ENCODE data around the gene SLC41A3. TPM values are rescaled to one million over a fixed set of nuclear protein-coding genes. Genes with fewer than 3 reads are reported as not detected.

The SLC41A3 gene
- total and polyA plus RNA-seq, 2 of the 4 experiments (the other 2 are of a cell fraction): 30.5 to 43.5 TPM

DNA sequence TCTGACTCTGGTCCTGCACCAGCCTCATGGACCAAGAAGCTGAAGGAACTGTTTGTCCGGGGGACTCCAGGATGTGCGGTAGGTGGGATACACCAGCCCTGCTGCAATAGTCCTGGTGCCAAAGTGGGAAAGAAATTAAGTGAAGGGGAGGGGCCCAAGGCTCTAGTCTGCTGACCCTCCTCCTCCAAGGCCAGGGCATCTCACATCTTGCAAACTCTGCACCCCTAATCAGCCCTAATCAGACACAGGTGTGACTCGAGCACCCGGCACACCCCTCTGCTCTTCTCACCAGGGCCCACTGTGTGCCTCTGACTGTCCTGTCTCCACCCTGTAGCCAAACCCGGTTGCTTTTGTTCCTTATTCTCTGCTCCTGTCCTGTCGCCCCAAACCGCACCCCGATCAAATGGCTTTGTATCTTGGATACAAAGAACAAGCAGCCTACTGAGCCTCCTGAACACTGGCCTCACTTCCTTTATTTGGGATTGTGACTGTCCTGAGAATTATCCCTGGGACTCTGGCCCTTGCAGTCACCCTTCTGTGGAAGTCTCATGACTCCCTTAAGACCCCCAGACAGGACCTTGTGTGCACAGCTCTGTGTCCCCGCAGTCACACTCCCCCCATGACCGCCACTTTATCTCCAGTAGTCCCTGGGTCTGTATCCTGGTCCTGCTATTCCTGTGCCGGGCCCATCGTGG lies 26.7 kb upstream of the SLC41A3 start:
- Histone ChIP-seq H4K5ac (ENCODE audit: low read depth, low read length) (no peak overlapping the region), H2BK5ac (ENCODE audit: low read depth, low read length, poor library complexity, severe bottlenecking) (no peak overlapping the region), H3K27me3 (ENCODE audit: control insufficient read depth, insufficient read depth, low read length) (peaks cover 19% of the 10 kb centered on the region), H2AFZ (replicated peaks; ENCODE audit: low read length, poor library complexity) (no peak overlapping the region), H3K4me2 (ENCODE audit: low read depth, low read length) (no peak overlapping the region), H4K91ac (ENCODE audit: insufficient read depth, low read depth, low read length) (no peak overlapping the region), H3K79me1 (ENCODE audit: low read depth in 1 of 2, low read length in 2 of 2) (no peaks in the 10 kb centered on the region), H3K9ac (ENCODE audit: low read depth, low read length) (no peak overlapping the region), H3K56ac (ENCODE audit: extremely low read depth, insufficient read depth, low read length) (no peak overlapping the region), H3K36me3 (ENCODE audit: control insufficient read depth, insufficient read depth, low read length) (no peaks in the 10 kb centered on the region), H3K9me1 (ENCODE audit: insufficient read depth, low read length) (no peaks in the 10 kb centered on the region), H4K8ac (ENCODE audit: low read depth in 2 of 2, low read length in 2 of 2) (no peak overlapping the region), H3K9me3 (ENCODE audit: control insufficient read depth, insufficient read depth, low read length) (no peaks in the 10 kb centered on the region), H2AK9ac (replicated peaks; ENCODE audit: low read depth, low read length, poor library complexity) (no peak overlapping the region), H3K27ac (ENCODE audit: insufficient read depth, low read length) (no peak overlapping the region), H2BK120ac (ENCODE audit: low read depth, low read length) (no peak overlapping the region), H2AK5ac (ENCODE audit: low read depth, low read length) (no peak overlapping the region), H3K14ac (replicated peaks; ENCODE audit: low read depth, low read length) (no peak overlapping the region), H2BK20ac (ENCODE audit: low read depth, low read length) (no peak overlapping the region), H3K23ac (ENCODE audit: low read depth, low read length) (no peak overlapping the region), H3K4me1 (ENCODE audit: control insufficient read depth, insufficient read depth, low read length) (no peaks in the 10 kb centered on the region), H3K18ac (ENCODE audit: low read depth, low read length) (no peak overlapping the region), H3K4ac (ENCODE audit: low read depth, low read length) (no peak overlapping the region), H4K20me1 (ENCODE audit: insufficient read depth, low read length) (no peaks in the 10 kb centered on the region), H2BK15ac (ENCODE audit: low read depth, low read length) (no peak overlapping the region), H3K4me3 (ENCODE audit: insufficient read depth, low read depth, low read length) (no peak overlapping the region)
- dilution Hi-C loops (cut with HindIII; ENCODE audit: low sequenced_read_pairs, unreplicated experiment) (no loop called here), intact Hi-C loops (cut with micrococcal nuclease) (no loop called here), in situ Hi-C loops (cut with MboI; ENCODE audit: low sequenced_read_pairs) (loop anchor here (10.0 kb wide), 1 partner anchor 264 kb away; no protein-coding TSS in a partner anchor)
- DNase-seq (no peak), ATAC-seq (ENCODE audit: low read depth) (no peak)
- BruUV-seq (replicated peaks): no TSS peak
- TF ChIP-seq, protein P1, sequence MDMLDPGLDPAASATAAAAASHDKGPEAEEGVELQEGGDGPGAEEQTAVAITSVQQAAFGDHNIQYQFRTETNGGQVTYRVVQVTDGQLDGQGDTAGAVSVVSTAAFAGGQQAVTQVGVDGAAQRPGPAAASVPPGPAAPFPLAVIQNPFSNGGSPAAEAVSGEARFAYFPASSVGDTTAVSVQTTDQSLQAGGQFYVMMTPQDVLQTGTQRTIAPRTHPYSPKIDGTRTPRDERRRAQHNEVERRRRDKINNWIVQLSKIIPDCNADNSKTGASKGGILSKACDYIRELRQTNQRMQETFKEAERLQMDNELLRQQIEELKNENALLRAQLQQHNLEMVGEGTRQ (IDR thresholded peaks at IDR 0.05; ENCODE audit: low read depth, low read length): no peak
- no peak for TF ChIP-seq CHD1 (IDR thresholded peaks at IDR 0.05; ENCODE audit: low read depth, low read length)
- no peak for TF ChIP-seq CEBPB (IDR thresholded peaks at IDR 0.05; ENCODE audit: low read depth, low read length)
- no peak for TF ChIP-seq SMC3 (IDR thresholded peaks at IDR 0.05; ENCODE audit: low read depth, low read length)
- TF ChIP-seq NFE2L2 (IDR thresholded peaks at IDR 0.05; ENCODE audit: low read depth, low read length): no peak
- TF ChIP-seq, protein P2, sequence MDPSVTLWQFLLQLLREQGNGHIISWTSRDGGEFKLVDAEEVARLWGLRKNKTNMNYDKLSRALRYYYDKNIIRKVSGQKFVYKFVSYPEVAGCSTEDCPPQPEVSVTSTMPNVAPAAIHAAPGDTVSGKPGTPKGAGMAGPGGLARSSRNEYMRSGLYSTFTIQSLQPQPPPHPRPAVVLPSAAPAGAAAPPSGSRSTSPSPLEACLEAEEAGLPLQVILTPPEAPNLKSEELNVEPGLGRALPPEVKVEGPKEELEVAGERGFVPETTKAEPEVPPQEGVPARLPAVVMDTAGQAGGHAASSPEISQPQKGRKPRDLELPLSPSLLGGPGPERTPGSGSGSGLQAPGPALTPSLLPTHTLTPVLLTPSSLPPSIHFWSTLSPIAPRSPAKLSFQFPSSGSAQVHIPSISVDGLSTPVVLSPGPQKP (IDR thresholded peaks at IDR 0.05; ENCODE audit: borderline replicate concordance, low read depth, low read length): no peak
- no peak for TF ChIP-seq FOS (IDR thresholded peaks at IDR 0.05; ENCODE audit: low read depth, low read length)
- no peak for TF ChIP-seq MXI1 (IDR thresholded peaks at IDR 0.05; ENCODE audit: borderline replicate concordance, low read depth, low read length)
- TF ChIP-seq, protein P3, sequence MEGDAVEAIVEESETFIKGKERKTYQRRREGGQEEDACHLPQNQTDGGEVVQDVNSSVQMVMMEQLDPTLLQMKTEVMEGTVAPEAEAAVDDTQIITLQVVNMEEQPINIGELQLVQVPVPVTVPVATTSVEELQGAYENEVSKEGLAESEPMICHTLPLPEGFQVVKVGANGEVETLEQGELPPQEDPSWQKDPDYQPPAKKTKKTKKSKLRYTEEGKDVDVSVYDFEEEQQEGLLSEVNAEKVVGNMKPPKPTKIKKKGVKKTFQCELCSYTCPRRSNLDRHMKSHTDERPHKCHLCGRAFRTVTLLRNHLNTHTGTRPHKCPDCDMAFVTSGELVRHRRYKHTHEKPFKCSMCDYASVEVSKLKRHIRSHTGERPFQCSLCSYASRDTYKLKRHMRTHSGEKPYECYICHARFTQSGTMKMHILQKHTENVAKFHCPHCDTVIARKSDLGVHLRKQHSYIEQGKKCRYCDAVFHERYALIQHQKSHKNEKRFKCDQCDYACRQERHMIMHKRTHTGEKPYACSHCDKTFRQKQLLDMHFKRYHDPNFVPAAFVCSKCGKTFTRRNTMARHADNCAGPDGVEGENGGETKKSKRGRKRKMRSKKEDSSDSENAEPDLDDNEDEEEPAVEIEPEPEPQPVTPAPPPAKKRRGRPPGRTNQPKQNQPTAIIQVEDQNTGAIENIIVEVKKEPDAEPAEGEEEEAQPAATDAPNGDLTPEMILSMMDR (conservative IDR thresholded peaks at IDR 0.05; ENCODE audit: low read depth, low read length): no peak
- no peak for TF ChIP-seq BHLHE40 (IDR thresholded peaks at IDR 0.05; ENCODE audit: low read depth, low read length)
- TF ChIP-seq MAZ (IDR thresholded peaks at IDR 0.05; ENCODE audit: borderline replicate concordance, low read depth, low read length): no peak
- TF ChIP-seq RCOR1 (IDR thresholded peaks at IDR 0.05; ENCODE audit: insufficient replicate concordance, low read length): no peak
- no peak for TF ChIP-seq MAFK (IDR thresholded peaks at IDR 0.05; ENCODE audit: low read depth, low read length)
- TF ChIP-seq RFX5 (IDR thresholded peaks at IDR 0.05; ENCODE audit: low read depth, low read length): no peak
- WGBS, 2 experiments (ENCODE audit: extremely low coverage in 2 of 2, insufficient read length in 1 of 2): 80% methylated on average over 2 of the region's 12 CpGs; no CpG with 5 or more reads in 1 of the 2 experiments
- ChIA-PET POLR2A (ENCODE audit: unreplicated experiment) (no interaction called here), CTCF (interaction anchor here (0.6 kb wide), 1 partner anchor 278 kb away, joined by 3 read pairs; no protein-coding TSS in a partner anchor)

Data from IMR-90 (cell line).